Stromal cell of bone marrow (primary cell): Measurements from ENCODE around the gene GPLD1.
"Not testable (repeated sequence)": the region's sequence is repeated elsewhere in the genome, so short reads cannot be mapped to it uniquely, and the experiment has no call there.

Experiments used
- DNase-seq: peaks from one replicate; pipeline ENCODE4 v3.0.0-alpha.2; 2012; ENCODE audit warnings: low read depth

GPLD1 gene

DNA sequence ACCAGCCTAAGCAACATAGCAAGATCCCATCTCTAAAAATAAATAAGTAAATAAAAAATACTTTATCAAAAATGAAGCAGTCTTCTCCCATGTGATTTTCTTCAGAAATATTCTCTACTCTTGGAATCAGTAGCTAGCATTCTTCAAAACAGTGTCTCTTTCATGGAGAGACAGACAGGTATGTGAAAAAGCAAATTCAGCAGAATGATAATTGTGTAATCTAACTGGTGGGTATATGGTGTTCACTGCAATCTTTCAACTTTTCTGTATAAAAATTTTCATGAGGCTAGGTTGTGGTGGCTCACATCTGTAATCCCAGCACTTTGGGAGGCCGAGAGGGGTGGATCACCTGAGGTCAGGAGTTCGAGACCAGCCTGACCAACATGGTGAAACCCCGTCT, 78.8 kb downstream of the GPLD1 start:
- DNase-seq: no peak

- DNase-seq: no peak
Observed at GRCh38 chr6:24408719-24409410, 80.5 kb downstream of the GPLD1 start.

- DNase-seq: no peak
Observed at GRCh38 chr6:24405262-24405661, 84.1 kb downstream of the GPLD1 start.

GRCh38 chr6:24403501-24403824, 85.9 kb downstream of the GPLD1 start:
- no peak for DNase-seq

DNA sequence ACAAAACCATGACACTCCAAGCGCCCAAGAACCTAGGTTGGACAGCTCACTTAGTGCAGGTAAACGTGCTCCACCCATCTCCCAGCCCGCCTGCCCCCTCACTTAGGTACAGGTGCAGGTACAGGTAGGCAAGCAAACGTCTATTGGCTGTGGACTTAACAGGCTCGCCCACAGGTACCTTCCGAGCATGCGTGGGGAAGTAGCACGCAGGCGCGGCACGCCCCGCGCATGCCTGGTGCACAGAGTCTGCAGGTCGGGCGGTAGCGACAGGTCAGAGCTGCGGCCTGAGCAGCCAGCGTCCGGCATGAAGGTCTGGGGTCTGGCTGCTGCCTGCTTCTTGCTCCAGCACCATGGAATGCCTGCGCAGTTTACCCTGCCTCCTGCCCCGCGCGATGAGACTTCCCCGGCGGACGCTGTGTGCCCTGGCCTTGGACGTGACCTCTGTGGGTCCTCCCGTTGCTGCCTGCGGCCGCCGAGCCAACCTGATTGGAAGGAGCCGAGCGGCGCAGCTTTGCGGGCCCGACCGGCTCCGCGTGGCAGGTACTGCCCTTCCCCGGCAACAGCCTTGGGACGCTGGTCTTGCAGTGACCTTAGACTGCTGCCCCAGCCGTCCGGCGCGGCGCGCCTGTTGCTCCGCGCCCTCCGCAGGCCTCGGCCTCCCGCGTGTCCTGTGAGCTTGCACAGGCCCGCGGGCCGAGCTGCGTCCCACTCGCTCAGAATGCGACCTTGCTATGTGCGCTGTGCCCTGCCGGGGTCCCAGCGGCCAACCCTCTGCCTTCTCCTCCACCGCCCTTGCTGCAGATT, 86.5 kb downstream of the GPLD1 start, which contains the start of gene MRS2:
TSS of gene MRS2 (plus strand) at position 240 of the 804 bp plus-strand sequence. CDS start at position 351, 111 bp downstream.
- peak; percentile 50 for DNase-seq

- no peak for DNase-seq
Observed at GRCh38 chr6:24401458-24401857, 87.9 kb downstream of the GPLD1 start.

DNA sequence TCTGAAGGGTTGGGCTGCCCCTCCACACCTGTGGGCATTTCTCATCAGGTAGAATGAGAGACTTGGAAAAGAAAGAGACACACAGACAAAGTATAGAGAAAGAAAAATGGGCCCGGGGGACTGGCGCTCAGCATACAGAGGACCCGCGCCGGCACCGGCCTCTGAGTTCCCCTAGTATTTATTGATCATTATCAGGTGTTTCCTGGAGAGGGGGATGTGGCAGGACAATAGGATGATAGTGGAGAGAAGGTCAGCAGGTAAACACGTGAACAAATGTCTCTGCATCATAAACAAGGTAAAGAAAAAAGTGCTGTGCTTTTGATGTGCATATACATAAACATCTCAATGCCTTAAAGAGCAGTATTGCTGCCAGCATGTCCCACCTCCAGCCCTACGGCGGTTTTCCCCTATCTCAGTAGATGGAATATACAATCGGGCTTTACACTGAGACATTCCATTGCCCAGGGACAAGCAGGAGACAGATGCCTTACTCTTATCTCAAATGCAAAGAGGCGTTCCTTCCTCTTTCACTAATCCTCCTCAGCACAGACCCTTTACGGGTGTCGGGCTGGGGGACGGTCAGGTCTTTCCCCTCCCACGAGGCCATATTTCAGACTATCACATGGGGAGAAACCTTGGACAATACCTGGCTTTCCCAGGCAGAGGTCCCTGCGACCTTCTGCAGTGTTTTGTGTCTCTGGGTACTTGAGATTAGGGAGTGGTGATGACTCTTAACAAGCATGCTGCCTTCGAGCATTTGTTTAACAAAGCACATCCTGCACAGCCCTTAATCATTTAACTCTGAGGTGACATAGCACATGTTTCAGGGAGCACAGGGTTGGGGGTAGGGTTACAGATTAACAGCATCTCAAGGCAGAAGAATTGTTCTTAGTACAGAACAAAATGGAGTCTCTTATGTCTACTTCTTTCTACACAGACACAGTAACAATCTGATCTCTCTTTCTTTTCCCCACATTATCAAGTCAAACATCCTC, 89.0 kb downstream of the GPLD1 start:
- not testable (repeated sequence) for DNase-seq

GRCh38 chr6:24397631-24398030, 91.7 kb downstream of the GPLD1 start:
- DNase-seq: no peak

GRCh38 chr6:24396824-24397223, 92.6 kb downstream of the GPLD1 start:
- no peak for DNase-seq

- DNase-seq: peak; percentile 94
Observed at GRCh38 chr6:24394780-24395437, 94.5 kb downstream of the GPLD1 start.

GRCh38 chr6:24394061-24394779, 95.2 kb downstream of the GPLD1 start:
- no peak for DNase-seq

- DNase-seq: no peak
Observed at GRCh38 chr6:24391756-24392405, 97.5 kb downstream of the GPLD1 start.

DNA sequence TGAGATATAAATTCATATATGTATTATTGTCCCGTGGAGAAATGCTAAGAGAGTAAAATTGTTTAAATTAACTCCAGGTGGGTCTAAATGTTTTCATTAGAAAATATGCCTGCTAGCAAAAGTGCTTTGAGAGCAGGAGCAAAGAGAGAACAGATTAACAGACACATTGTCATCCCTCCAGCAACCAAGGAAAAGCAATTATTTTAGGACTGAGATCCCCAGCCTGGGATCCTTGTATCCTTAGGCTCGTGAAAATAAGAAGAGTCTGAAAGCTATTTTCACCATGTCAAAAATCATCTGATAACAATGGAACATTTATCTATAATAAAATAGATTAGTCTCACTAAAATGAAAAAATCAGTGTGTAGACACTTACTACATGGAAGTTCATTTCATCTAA, 98.2 kb downstream of the GPLD1 start:
- DNase-seq: no peak

DNA sequence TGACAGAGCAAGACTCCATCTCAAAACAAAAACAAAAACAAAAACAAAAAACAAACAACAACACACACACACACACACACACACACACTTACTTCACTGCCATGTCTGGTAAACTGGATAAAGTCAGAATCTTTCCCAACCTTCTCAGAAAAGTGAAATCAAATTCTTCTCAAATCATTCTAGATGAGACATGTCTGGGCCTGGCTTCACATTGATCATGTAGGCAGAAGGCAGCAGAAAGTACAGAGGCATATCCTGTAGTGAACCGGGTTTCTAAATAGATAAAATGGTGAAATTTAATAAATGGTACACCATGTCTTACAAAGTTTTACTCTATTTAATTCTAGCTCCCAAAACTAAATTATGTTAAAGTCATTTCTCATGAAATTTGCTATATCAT, 101.6 kb downstream of the GPLD1 start:
- DNase-seq: no peak

DNA sequence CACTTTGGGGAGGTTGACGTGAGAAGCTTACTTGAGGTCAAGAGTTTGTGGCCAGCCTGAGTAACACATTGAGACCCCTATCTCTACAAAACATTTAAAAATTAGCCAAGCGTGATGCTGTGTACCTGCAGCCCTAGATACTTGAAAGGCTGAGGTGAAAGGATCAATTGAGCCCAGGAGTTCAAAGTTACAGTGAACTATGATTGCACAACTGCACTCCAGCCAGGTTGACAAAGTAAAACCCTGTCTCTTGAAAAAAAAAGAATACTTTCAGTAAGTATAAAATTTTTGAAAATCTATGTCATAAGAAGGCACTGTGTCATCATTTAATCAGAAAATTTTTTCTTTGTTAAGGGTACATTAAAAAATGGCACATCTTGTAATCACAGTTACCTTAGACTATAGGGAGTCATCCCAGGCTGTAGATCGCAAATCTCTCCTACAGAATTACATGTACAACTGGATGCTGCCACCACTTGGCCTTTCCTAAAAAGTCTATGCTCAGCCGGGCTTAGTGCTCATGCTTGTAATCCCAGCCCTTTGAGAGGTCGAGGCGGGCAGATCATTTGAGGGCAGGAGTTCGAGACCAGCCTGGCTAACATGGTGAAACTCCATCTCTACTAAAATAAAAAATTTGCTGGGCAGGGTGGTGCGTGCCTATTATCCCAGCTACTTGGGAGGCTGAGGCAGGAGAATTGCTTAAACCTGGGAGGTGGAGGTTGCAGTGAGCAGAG, 103.7 kb downstream of the GPLD1 start:
- no peak for DNase-seq

- not testable (repeated sequence) for DNase-seq
Observed at GRCh38 chr6:24384369-24385130, 104.8 kb downstream of the GPLD1 start.

GRCh38 chr6:24382891-24383494, 106.4 kb downstream of the GPLD1 start:
- DNase-seq: not testable (repeated sequence)

DNA sequence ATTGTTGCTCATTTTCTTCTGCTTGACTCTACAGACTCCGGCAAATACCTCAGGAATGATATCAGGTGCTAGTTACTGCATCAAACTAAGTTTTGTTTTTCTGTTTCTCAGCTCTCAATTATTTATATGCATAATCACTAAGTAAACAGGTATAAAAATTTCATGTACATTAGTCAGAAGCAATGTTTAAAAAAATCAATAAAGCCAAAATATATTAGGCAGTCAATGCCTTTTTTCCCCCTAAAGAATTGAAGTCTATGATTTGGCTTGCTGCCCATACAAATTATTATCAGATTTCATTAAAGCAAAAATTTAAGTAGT, 107.2 kb downstream of the GPLD1 start:
- no peak for DNase-seq
